Thyroid gland (tissue), 4 donors: Measurements from ENCODE around the gene HSPA4. TPM values are rescaled to one million over a fixed set of nuclear protein-coding genes. Genes with fewer than 3 reads are reported as not detected.

Source experiments
- DNase-seq, 2 donors: peaks; one replicate each; pipeline ENCODE4 v3.0.0-alpha.2; 2019
- H3K27ac ChIP-seq, 3 donors: fragments of 200-600 bp; sonication (generic); 1 replicate in 2 of 3; 2 replicates in 1 of 3; pipeline ENCODE4 v1.5.1; 2016 to 2019; ENCODE audit warnings: mild to moderate bottlenecking in 1 of 3, moderate library complexity in 1 of 3
- H3K27me3 ChIP-seq: fragments of 200-600 bp; sonication (generic); one replicate; pipeline ENCODE4 v1.5.1; 2019
- H3K36me3 ChIP-seq, 2 donors: fragments of 200-600 bp; sonication (generic); one replicate each; pipeline ENCODE4 v1.5.1; 2016 to 2019
- H3K4me1 ChIP-seq, 2 donors: fragments of 200-600 bp; sonication (generic); one replicate each; pipeline ENCODE4 v1.5.1; 2017 to 2019
- H3K4me3 ChIP-seq, 3 donors: fragments of 200-600 bp; sonication (generic); replicated peaks in 1 of 3; 1 replicate in 2 of 3; 2 replicates in 1 of 3; pipeline ENCODE4 v1.5.1; 2016; ENCODE audit warnings: mild to moderate bottlenecking in 1 of 3
- H3K9me3 ChIP-seq: fragments of 200-600 bp; sonication (generic); one replicate; pipeline ENCODE4 v1.5.1; 2017
- POLR2A ChIP-seq, 2 donors: fragments of 450-650 bp; IDR thresholded peaks; one replicate each; pipeline ENCODE4 v1.6.1; 2017; ENCODE audit warnings: antibody characterized with exemption in 2 of 2, mild to moderate bottlenecking in 2 of 2, moderate library complexity in 1 of 2
- WGBS, 2 donors: methylation state at CpG; one replicate each; pipeline ENCODE4 v1.1.5; 2017; 5-methylcytosine and 5-hydroxymethylcytosine counted together
- intact Hi-C: fragments of 100-400 bp; cut with DNase I; formaldehyde crosslinking; loops from one replicate; pipeline ENCODE4 v1.15.1; 2023
- total RNA-seq, 4 donors: library from RNA; depleted of rRNA; stranded (reverse); fragments of >200 nt; gene quantifications; one replicate each; pipeline ENCODE4 v1.2.3, GENCODE V29; 2016
- TF ChIP-seq, protein P1 (sequence below), 6 experiments: fragments of 200-600 bp in 3 of 6; fragments of 450-650 bp in 3 of 6; sonication (generic) in 3 of 6; IDR thresholded peaks; one replicate each; pipeline ENCODE4 v1.5.1; 2016 to 2019; ENCODE audit warnings: antibody characterized with exemption in 6 of 6, mild to moderate bottlenecking in 2 of 6, inconsistent platforms in 1 of 6, moderate library complexity in 1 of 6

HSPA4 gene
- total RNA-seq, 4 donors from 2014 or later: 49.9 to 72.0 (median 70.5) TPM

DNA sequence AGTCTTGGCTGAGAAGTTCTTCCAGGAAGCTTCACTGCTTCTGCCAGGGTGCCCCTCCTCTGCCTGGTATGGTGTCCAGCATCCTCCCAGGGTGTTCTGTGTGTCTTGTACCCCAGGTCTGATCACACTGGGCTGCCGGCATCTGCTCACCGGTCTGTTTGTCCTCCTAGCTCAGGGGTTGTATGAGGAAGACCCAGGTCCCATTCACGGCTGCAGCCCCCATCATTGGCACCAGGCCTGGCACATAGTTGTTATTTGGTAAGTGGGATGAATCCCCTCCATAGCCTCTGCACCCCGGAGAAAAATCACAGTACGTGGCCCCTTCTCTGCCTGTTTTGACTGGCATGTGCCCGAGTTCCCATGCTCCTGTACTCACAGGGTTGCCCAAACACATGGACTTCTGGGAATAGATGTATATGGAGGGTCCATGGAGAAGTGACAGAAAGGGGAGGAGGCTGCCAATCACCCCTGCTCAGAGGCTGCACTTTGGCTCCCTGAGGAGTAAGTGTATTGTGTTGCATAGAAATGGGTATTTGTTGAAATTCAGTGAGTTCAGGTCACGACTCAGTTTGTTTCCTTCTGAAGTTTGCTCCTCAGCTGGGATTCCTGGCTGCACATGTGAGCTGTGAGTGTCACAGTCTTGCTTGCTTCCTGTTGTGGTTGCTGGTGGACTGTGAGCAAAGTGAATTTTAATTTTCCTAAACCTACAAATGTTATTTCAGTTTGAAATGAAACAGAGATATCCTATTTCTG is 96.2 kb downstream of the HSPA4 start:
- Histone ChIP-seq H3K27me3 (no peaks in the 10 kb centered on the region), H3K4me3 (no peak overlapping the region), H3K36me3 (no peaks in the 10 kb centered on the region), H3K9me3 (no peaks in the 10 kb centered on the region), H3K27ac (no peak overlapping the region), H3K4me1 (no peaks in the 10 kb centered on the region)
- intact Hi-C loops: no loop called here
- TF ChIP-seq, protein P1, sequence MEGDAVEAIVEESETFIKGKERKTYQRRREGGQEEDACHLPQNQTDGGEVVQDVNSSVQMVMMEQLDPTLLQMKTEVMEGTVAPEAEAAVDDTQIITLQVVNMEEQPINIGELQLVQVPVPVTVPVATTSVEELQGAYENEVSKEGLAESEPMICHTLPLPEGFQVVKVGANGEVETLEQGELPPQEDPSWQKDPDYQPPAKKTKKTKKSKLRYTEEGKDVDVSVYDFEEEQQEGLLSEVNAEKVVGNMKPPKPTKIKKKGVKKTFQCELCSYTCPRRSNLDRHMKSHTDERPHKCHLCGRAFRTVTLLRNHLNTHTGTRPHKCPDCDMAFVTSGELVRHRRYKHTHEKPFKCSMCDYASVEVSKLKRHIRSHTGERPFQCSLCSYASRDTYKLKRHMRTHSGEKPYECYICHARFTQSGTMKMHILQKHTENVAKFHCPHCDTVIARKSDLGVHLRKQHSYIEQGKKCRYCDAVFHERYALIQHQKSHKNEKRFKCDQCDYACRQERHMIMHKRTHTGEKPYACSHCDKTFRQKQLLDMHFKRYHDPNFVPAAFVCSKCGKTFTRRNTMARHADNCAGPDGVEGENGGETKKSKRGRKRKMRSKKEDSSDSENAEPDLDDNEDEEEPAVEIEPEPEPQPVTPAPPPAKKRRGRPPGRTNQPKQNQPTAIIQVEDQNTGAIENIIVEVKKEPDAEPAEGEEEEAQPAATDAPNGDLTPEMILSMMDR (IDR thresholded peaks at IDR 0.05): no peak
- no peak for TF ChIP-seq POLR2A (IDR thresholded peaks at IDR 0.05)
- 88 to 93% methylated on average over 7 of the region's 7 CpGs for WGBS, 2 donors
- DNase-seq: no peak

DNA sequence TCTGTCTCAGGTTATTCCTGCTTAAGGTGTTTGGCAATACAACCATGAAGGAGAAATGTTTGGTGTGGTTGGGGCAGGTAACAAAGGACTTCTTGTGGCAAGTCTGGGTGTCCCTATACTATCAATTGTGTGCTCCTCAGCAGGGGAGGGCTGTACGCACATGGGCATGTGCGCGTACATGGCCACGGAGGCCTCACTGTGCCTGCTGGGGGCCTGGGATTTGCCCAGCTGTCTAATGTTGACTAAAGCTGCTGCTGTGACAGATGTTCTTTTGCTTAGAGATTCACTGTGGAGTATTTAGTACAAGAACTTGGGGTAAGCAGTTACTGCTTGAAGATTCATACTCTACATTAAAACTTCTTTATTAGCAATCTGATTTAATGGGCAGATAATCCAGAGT is 97.5 kb downstream of the HSPA4 start:
- TF ChIP-seq, protein P1 (IDR thresholded peaks at IDR 0.05): no peak
- no peak for TF ChIP-seq POLR2A (IDR thresholded peaks at IDR 0.05)
- intact Hi-C loops: no loop called here
- H3K36me3 ChIP-seq: no peaks in the 10 kb centered on the region
- H3K27ac ChIP-seq: no peak overlapping the region
- H3K27me3 ChIP-seq: no peaks in the 10 kb centered on the region
- no peaks in the 10 kb centered on the region for H3K9me3 ChIP-seq
- WGBS, 2 donors: 81 to 92% methylated on average over 4 of the region's 4 CpGs
- no peak for DNase-seq
- no peaks in the 10 kb centered on the region for H3K4me1 ChIP-seq
- H3K4me3 ChIP-seq: no peak overlapping the region

DNA sequence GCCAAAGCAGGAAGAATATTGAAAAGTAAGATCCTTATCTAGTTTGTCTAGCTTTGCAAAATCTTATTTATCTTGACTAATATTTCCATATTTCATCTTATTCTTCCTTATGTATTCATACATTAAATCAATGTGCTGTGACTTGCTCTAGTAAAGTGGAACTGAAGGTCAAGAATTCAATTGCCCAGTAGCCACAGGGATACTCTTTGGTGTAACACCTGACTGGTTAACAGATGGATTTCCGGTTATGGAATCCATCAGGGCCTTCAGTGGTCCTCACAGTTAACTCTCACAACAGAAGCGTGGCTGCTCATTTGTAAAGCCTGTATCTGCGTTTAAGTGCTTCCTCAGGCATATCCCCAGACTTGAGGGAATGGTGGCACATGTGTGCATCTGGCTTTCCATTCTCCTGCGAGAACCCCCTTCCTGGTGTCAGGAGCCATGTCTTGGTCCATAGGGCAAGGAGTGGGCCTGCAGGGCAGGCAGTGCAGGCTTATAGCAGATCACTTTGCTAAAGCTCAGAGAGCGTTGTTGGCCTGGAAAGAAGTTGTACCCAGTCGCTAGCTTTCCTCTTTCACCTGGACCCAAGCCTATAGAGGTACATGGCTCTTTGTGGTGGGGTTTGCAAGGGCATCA is 99.2 kb downstream of the HSPA4 start:
- TF ChIP-seq, protein P1 (IDR thresholded peaks at IDR 0.05): no peak
- TF ChIP-seq POLR2A (IDR thresholded peaks at IDR 0.05): no peak
- DNase-seq: no peak
- Histone ChIP-seq H3K4me3 (no peak overlapping the region), H3K27ac (no peak overlapping the region), H3K27me3 (no peaks in the 10 kb centered on the region), H3K36me3 (no peaks in the 10 kb centered on the region), H3K4me1 (no peaks in the 10 kb centered on the region), H3K9me3 (no peaks in the 10 kb centered on the region)
- intact Hi-C loops: no loop called here
- WGBS, 2 donors: 92 to 93% methylated on average over 6 of the region's 6 CpGs

DNA sequence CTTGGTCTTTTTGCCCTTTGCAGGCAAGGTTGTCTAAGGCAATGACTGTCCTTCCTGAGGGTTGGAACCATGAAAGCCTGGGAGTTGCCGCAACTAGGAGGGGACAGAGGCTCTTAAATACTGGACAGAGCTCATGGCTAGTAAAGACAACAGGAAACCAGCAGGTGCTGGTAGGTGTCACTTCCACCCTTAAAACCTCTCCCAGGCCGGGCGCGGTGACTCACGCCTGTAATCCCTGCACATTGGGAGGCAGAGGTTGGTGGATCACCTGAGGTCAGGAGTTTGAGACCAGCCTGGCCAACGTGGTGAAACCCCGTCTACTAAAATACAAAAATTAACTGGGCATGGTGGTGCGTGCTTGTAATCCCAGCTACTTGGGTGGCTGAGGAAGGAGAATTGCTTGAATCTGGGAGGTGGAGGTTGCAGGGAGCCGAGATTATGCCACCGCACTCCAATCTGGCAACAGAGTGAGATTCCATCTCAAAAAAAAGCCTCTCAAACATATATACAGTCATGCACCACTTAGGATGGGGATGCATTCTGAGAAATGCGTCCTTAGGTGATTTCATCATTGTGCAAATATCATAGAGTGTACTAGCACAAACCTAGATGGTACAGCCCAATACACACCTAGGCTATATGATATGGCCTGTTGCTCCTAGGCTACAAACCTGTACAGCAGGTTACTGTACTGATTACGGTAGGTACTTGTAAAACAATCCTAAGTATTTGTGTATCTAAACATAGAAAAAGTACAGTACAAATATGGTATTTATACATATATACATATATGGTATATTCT is 102.7 kb downstream of the HSPA4 start:
- no peaks in the 10 kb centered on the region for H3K9me3 ChIP-seq
- no peak for TF ChIP-seq POLR2A (IDR thresholded peaks at IDR 0.05)
- TF ChIP-seq, protein P1 (IDR thresholded peaks at IDR 0.05): no peak

More for the DNA sequence above, 102.7 kb downstream of the HSPA4 start:
- Histone ChIP-seq H3K27ac (no peak overlapping the region), H3K27me3 (no peaks in the 10 kb centered on the region), H3K4me3 (no peak overlapping the region), H3K36me3 (no peaks in the 10 kb centered on the region), H3K4me1 (no peaks in the 10 kb centered on the region)
- 96% methylated on average over 12 of the region's 12 CpGs for WGBS, 2 donors
- intact Hi-C loops: no loop called here
- no peak for DNase-seq
